Uterus (tissue), 4 donors: ENCODE results near the gene IL4R. TPM values are rescaled to one million over a fixed set of nuclear protein-coding genes. Genes with fewer than 3 reads are reported as not detected.

Source experiments
- DNase-seq, 2 donors: peaks; one replicate each; pipeline ENCODE4 v3.0.0-alpha.2; 2019 to 2020
- H3K27ac ChIP-seq, 2 donors: fragments of 200-600 bp; sonication (generic); 1 replicate in 1 of 2; 2 replicates in 1 of 2; pipeline ENCODE4 v1.5.1; 2016 to 2018
- H3K27me3 ChIP-seq, 2 donors: fragments of 200-600 bp; sonication (generic); one replicate each; pipeline ENCODE4 v1.5.1; 2018 to 2019; ENCODE audit warnings: control low read depth in 1 of 2
- H3K36me3 ChIP-seq, 2 donors: fragments of 200-600 bp; sonication (generic); one replicate each; pipeline ENCODE4 v1.5.1; 2019; ENCODE audit warnings: control low read depth in 1 of 2
- H3K4me1 ChIP-seq, 2 donors: fragments of 200-600 bp; sonication (generic); one replicate each; pipeline ENCODE4 v1.5.1; 2018 to 2019; ENCODE audit warnings: control low read depth in 1 of 2
- H3K4me3 ChIP-seq, 2 donors: fragments of 200-600 bp; sonication (generic); 1 replicate in 1 of 2; 2 replicates in 1 of 2; pipeline ENCODE4 v1.5.1; 2018 to 2019; ENCODE audit warnings: mild to moderate bottlenecking in 1 of 2
- H3K9me3 ChIP-seq, 2 donors: fragments of 200-600 bp; sonication (generic); one replicate each; pipeline ENCODE4 v1.5.1; 2019; ENCODE audit warnings: control low read depth in 1 of 2
- CTCF ChIP-seq, 4 experiments: fragments of 200-600 bp in 2 of 4; fragments of 450-650 bp in 2 of 4; sonication (generic) in 2 of 4; IDR thresholded peaks; one replicate each; pipeline ENCODE4 v1.5.1; 2016 to 2019; ENCODE audit warnings: antibody characterized with exemption in 4 of 4, mild to moderate bottlenecking in 2 of 4, moderate library complexity in 1 of 4
- POLR2A ChIP-seq, 2 donors: fragments of 450-650 bp; IDR thresholded peaks; one replicate each; pipeline ENCODE4 v1.6.1; 2016; ENCODE audit warnings: antibody characterized with exemption in 2 of 2, mild to moderate bottlenecking in 1 of 2, moderate library complexity in 1 of 2
- intact Hi-C: fragments of 100-400 bp; cut with DNase I; formaldehyde crosslinking; loops from one replicate; pipeline ENCODE4 v1.15.1; 2023; ENCODE audit warnings: low total_unique reads
- total RNA-seq, 4 donors: library from RNA; depleted of rRNA in 3 of 4; stranded (reverse); fragments of >200 nt in 3 of 4; gene quantifications; one replicate each; pipeline versions ENCODE4 v1.1.0 to v1.2.4, GENCODE V29; 2014 to 2023
- donor health status: DM: yes; HTN: yes; CAD: no.

The IL4R gene
- total RNA-seq, 4 donors from 2014 or later = 9.4 to 137 (median 45.4) TPM

- intact Hi-C loops = loop anchor here (10.0 kb wide), 1 partner anchor 183 kb away; no protein-coding TSS in a partner anchor
- H3K4me3 ChIP-seq = no peak overlapping the region
- H3K4me1 ChIP-seq = no peaks in the 10 kb centered on the region
- no peaks in the 10 kb centered on the region for H3K27me3 ChIP-seq
- H3K9me3 ChIP-seq = no peaks in the 10 kb centered on the region
- no peaks in the 10 kb centered on the region for H3K36me3 ChIP-seq
- TF ChIP-seq CTCF (IDR thresholded peaks at IDR 0.05) (no peak), POLR2A (IDR thresholded peaks at IDR 0.05) (no peak)
- no peak for DNase-seq
- H3K27ac ChIP-seq = no peak overlapping the region
Measured at GRCh38 chr16:27377666-27378485, 64.1 kb downstream of the IL4R start.

- intact Hi-C loops = loop anchor here (10.0 kb wide), 1 partner anchor 184 kb away; no protein-coding TSS in a partner anchor
Measured at GRCh38 chr16:27378871-27379481, 65.2 kb downstream of the IL4R start.

GRCh38 chr16:27379919-27380318 is 66.1 kb downstream of the IL4R start:
- no peak for DNase-seq
- Histone ChIP-seq H3K9me3 (no peaks in the 10 kb centered on the region), H3K4me3 (no peak overlapping the region), H3K36me3 (no peaks in the 10 kb centered on the region), H3K4me1 (no peaks in the 10 kb centered on the region), H3K27me3 (no peaks in the 10 kb centered on the region), H3K27ac (no peak overlapping the region)
- intact Hi-C loops = loop anchor here (10.0 kb wide), 1 partner anchor 185 kb away; no protein-coding TSS in a partner anchor
- no peak for TF ChIP-seq CTCF (IDR thresholded peaks at IDR 0.05)
- no peak for TF ChIP-seq POLR2A (IDR thresholded peaks at IDR 0.05)

More at GRCh38 chr16:27378871-27379481, 65.2 kb downstream of the IL4R start:
- no peaks in the 10 kb centered on the region for H3K4me1 ChIP-seq
- no peaks in the 10 kb centered on the region for H3K27me3 ChIP-seq
- H3K4me3 ChIP-seq = no peak overlapping the region
- no peaks in the 10 kb centered on the region for H3K36me3 ChIP-seq
- no peak overlapping the region for H3K27ac ChIP-seq
- H3K9me3 ChIP-seq = no peaks in the 10 kb centered on the region
- TF ChIP-seq POLR2A (IDR thresholded peaks at IDR 0.05) (no peak), CTCF (IDR thresholded peaks at IDR 0.05) (no peak)
- DNase-seq = no peak

GRCh38 chr16:27381236-27381635 is 67.5 kb downstream of the IL4R start:
- Histone ChIP-seq H3K36me3 (no peaks in the 10 kb centered on the region), H3K4me1 (no peaks in the 10 kb centered on the region), H3K4me3 (no peak overlapping the region), H3K27ac (no peak overlapping the region), H3K9me3 (no peaks in the 10 kb centered on the region), H3K27me3 (no peaks in the 10 kb centered on the region)
- no peak for DNase-seq
- TF ChIP-seq POLR2A (IDR thresholded peaks at IDR 0.05) = no peak
- TF ChIP-seq CTCF (IDR thresholded peaks at IDR 0.05) = no peak
- intact Hi-C loops = no loop called here
